NCI-H510A (cell line): Measurements from ENCODE around the gene BTNL9.
"Not testable (repeated sequence)": the region's sequence is repeated elsewhere in the genome, so short reads cannot be mapped to it uniquely, and the experiment has no call there.

Source experiments
- DNase-seq: peaks from one replicate; lab custom pipeline; 2025; lab: John Stamatoyannopoulos, UW

The BTNL9 gene

DNA sequence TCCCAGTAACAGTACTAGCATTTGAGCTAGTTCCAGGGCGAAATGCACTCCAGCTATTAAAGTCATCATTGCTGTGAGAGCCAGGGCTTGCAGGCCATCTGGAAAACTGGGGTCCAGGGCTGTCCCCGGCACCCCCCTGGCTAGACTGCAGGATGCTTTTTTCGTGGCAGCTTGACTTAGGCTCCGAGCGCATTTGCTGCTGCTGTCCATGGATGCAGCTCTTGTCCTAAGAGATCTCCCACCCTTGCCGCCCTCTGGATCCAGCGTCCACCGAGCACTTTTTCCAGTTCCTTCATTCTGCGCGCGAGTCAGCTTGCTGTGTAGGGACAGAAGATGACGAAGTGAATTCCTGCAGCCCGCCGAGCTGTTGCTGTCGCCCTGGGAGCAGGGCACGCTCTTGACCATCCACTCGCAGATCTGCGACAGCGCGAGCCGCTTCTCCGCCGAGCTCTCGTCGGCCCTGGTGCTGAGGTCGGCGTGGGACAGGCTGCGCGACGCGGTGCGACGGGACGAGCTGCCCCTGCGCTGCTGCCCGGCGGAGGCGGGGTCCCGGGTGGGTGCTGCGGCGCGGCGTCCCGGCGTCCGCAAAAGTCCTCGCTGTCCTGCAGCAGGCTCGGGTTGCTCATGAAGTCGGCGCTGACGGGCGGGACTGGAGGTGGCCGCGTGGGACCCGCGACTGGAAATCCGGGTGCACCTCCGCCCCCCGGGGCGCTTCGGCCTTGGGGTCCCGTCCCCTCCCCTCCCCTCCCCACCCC lies 60.2 kb downstream of the BTNL9 start:
- DNase-seq = no peak

DNA sequence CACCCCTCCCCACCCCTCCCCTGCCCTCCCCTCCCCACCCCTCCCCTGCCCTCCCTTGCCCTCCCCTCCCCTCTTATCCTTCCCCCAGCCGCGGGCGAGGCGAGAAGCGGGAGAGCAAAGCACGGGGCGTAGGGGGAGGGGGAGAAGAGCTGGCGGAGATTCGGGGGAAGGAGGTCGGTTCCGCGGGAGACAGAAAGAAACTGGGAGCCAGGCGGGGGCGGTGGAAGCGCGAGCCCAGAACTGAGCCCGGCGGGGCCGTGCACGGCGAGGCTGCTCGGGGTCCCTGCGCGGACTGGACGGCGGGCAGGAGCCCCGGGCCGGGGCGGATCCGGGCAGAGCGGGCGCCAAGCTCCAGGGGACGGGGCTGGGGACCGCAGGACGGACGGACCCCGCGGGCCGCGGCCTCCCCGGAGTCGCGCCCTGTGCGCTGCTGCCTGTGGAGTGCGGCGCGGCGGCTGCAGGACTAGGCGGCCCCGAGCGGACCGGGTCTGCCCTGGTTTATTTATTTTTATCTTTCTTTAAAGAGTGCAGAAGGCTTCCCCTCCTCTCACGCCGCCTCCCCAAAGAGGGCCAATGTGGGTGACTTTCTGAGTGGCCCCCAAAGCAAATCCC lies 61.1 kb downstream of the BTNL9 start:
- DNase-seq = not testable (repeated sequence)

DNA sequence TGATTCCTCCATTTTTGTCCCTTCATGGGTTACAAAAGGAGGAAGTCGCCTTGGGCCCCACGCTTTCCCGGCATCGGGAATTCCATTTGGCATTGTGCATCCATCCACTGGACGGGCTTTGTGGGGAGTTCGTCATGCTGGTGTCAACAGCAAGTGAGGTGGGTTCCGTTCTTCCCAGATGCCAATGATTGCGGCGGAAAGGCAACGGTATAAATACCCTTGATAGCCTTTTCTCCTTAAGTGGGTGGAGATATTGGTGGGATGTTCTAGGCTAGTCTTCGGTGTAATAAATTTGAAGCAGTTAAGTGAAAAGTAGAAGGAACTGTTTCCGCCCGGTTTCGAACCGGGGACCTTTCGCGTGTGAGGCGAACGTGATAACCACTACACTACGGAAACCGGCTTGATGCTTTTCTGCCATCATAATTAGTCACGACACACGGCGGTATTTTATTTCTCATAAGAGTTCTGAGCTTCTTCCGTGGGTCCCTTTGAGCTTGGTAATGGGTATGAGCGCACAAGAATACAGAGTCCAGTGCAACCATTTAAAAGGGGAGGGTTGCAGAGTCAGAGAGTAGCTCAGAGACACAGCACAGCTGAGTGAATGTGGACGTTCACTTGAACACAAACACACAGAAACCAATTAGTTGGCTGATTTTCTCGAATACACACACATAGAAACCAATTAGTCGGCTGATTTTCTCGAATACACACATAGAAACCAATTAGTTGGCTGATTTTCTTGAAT lies 62.0 kb downstream of the BTNL9 start:
- DNase-seq = not testable (repeated sequence)

DNA sequence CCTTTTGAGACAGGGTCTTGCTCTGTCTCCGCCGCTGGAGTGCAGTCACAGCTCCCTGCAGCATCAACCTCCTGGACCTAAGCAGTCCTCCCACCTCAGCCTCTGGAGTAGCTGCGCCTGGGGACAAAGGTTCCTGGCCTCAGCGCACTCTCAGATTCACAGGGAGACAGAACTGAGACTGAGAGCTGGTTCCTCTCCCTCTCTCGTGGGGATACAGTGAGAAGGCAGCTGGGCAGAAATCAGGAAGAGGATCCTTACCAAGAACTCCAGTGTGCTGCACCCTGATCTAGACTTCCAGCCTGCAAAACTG lies 64.1 kb downstream of the BTNL9 start:
- DNase-seq = not testable (repeated sequence)

DNA sequence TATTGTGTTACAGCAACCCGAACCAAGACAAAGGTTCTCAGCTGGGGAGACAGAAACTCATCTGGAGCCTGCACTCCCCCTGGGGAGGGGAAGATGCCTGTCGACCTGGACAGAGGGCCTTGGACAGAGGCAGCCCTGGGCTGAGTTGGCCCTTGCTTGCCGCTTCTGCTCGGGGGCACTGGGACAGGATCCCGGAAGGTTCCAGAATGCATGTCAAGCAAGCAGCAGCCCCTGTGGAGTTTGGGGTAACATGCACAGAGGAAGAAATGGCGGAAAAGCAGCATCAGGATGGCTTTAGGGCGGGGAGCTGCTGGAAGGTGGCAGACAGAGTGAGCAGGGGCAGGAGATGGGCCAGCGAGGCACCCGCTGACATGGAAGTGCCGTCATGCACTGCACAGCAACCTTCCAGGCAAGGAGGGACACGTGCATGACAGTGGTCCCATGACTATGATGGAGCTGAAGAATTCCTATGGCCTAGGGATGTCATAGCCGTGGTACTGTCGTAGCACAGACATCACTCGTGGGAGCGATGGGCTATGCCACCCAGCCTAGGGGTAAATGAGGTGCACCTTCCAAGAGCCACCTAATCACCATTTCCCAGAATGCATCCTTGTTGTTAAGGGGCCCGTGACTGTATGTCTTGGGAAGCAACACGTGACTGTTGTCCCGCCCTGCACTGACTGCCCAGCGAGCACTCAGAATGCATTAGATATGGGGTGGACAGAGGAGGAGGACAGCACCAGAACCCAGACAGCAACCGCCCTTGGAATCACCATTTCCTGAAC lies 64.7 kb downstream of the BTNL9 start:
- not testable (repeated sequence) for DNase-seq

DNA sequence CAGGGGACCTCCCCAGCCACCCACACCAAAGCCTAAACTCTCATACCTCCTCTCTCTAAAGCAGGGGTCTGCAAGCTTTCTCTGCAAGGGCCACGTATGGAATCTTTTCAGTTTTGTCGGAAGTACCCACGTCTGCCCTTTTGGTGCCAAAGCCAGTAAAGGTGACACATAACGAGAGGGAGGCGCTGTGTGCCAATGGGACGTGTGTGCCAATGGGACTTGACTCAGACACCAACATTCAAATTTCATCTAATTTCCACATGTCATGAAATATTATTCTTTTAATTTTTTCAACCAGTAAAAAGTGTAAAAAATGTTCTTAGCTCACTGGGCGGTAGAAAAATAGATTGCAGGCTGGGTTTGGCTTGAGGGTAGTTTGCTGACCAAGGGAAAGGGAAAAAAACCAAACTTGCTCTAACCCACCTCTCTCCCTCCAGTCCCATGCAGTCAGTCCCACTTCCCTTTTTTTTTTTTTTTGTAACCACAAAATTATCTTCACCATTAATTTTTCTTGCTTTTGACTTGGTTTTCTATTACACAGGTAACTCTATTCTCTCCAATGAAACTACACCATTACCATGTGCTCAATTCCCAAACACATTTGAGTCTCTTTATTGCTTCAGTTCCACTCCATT lies 65.4 kb downstream of the BTNL9 start:
- DNase-seq = no peak

DNA sequence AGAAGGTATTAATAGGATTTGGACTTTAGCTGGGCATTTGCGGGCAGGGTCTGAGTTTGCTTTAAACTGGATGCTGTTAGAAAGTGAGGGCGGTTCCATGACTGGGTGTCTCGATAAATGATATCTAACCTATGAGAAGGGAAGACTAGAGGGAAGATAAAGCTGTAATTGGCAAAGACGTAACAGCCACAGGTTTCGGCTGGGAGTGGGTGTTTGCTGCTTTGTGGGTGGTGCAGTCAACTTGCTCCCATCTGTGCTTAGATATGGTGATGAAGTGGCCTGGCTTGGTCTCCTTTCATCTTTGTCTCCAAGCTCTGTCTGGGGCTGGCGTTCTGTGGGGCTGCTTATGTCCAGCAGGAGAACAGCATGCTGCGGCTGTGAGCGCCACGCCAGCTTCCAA lies 67.6 kb downstream of the BTNL9 start:
- no peak for DNase-seq

DNA sequence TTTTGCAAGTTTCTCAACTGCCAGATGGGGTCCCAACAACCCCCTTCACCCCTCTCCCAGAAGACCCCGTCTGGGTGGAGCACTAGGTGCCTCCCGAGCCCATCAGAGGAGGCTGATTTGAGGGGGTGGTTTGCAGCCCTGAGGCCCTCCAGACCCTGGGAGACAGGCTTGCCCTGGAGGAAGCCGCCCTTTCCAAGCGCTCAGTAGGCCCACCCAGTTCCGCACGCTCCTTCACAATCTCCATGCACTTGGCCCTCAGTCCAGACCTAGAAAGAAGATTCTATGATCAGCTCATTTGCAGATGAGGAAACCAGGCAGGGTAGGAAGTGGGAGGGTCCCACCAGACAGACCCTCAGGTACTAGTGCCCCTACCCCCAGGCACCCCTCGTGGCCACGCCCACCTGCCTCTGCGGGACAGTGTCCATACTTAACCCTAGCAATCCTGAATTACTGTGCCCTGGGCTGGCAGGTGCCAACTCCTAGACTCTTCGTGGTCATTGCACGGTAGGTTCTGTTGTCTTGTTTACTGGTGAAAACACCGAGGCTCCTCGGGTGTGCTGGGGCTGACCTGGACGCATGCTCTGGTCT lies 68.6 kb downstream of the BTNL9 start:
- no peak for DNase-seq

DNA sequence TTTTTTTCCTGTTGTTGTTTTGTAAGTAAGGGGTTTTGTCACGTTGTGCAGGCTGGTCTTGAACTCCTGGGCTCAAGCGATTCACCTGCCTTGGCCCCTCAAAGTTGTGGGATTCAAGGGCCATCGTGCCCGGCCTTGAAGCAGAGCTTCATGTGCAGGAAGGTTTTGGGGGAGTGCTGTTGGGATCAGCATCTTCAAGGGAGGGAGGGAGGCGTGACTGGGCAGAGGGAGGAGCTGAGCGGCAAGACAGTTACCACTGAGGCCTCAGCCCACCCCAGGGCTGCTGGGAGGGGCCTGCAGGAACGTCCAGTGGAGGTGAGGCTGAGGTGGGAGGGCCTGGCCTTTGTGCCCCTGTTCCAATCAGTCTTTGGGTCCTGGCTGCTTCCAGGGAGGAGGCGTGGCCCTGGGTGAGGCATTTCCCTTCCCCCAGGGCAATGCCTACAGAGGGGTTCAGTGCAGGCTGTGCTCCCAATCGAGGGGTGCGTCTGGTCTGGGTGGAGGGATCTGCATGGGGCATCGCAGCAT lies 69.5 kb downstream of the BTNL9 start:
- DNase-seq = no peak

DNA sequence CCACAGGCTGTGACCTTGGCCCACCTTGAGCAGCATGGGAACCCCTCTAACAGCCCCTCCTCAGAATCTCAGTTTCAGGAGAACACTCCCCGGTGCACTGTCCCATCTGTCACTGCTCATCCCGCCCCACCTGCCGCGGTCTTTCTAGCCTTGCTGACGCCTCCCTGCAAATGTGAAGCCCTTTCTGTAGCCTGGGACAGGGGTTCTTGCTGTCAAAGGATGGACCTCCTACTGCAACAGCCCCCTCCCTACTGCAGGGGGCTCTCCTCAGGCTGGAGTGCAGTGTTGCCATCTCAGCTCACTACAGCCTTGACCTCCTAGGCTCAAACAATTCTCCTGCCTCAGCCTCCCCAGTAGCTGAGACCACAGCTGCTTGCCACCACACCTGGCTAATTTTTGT lies 70.9 kb downstream of the BTNL9 start:
- no peak for DNase-seq
